Progenitor cell of endocrine pancreas (in vitro differentiated cells): Measurements from ENCODE around the gene KLHDC8A. TPM values are rescaled to one million over a fixed set of nuclear protein-coding genes. Genes with fewer than 3 reads are reported as not detected.

Experiments used
- DNase-seq: peaks from one replicate; pipeline ENCODE4 v3.0.0; 2021; ENCODE audit warnings: low spot score; ENCODE audit not compliant: unreplicated experiment
- H3K27ac Mint-ChIP-seq: 2 replicates; pipeline ENCODE4 v1.8.0; 2021; ENCODE audit warnings: mild to moderate bottlenecking, moderate library complexity, mixed read lengths
- H3K27me3 Mint-ChIP-seq: 2 replicates; pipeline ENCODE4 v1.8.0; 2021; ENCODE audit warnings: mixed read lengths
- H3K36me3 Mint-ChIP-seq: 2 replicates; pipeline ENCODE4 v1.8.0; 2022; ENCODE audit warnings: mixed read lengths; ENCODE audit not compliant: insufficient read depth
- H3K4me1 Mint-ChIP-seq: 2 replicates; pipeline ENCODE4 v1.8.0; 2021; ENCODE audit warnings: low read depth, mixed read lengths
- H3K4me3 Mint-ChIP-seq: 2 replicates; pipeline ENCODE4 v1.8.0; 2021; ENCODE audit warnings: low read depth, mild to moderate bottlenecking, moderate library complexity, mixed read lengths
- H3K9me3 Mint-ChIP-seq: 2 replicates; pipeline ENCODE4 v1.8.0; 2021; ENCODE audit warnings: low read depth, mixed read lengths
- total RNA-seq: library from RNA; stranded (reverse); gene quantifications from 2 replicates; pipeline ENCODE4 v1.2.1, GENCODE V29; 2021
- TF ChIP-seq, protein P1 (sequence below): fragments of 200-600 bp; sonication (generic); IDR thresholded peaks from one replicate; pipeline ENCODE4 v1.5.0; 2021; ENCODE audit warnings: antibody characterized with exemption, mild to moderate bottlenecking; ENCODE audit not compliant: unreplicated experiment

KLHDC8A gene
- total RNA-seq, 1 donor from 2014 or later: 0.36 TPM

GRCh38 chr1:205296154-205296553 lies 60.6 kb downstream of the KLHDC8A start:
- TF ChIP-seq, protein P1, sequence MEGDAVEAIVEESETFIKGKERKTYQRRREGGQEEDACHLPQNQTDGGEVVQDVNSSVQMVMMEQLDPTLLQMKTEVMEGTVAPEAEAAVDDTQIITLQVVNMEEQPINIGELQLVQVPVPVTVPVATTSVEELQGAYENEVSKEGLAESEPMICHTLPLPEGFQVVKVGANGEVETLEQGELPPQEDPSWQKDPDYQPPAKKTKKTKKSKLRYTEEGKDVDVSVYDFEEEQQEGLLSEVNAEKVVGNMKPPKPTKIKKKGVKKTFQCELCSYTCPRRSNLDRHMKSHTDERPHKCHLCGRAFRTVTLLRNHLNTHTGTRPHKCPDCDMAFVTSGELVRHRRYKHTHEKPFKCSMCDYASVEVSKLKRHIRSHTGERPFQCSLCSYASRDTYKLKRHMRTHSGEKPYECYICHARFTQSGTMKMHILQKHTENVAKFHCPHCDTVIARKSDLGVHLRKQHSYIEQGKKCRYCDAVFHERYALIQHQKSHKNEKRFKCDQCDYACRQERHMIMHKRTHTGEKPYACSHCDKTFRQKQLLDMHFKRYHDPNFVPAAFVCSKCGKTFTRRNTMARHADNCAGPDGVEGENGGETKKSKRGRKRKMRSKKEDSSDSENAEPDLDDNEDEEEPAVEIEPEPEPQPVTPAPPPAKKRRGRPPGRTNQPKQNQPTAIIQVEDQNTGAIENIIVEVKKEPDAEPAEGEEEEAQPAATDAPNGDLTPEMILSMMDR: no peak
- H3K4me1 Mint-ChIP-seq: peaks cover 33% of the 10 kb centered on the region
- DNase-seq: no peak
- H3K9me3 Mint-ChIP-seq: no peaks in the 10 kb centered on the region
- no peak overlapping the region for H3K4me3 Mint-ChIP-seq
- no peaks in the 10 kb centered on the region for H3K36me3 Mint-ChIP-seq
- no peak overlapping the region for H3K27ac Mint-ChIP-seq
- no peaks in the 10 kb centered on the region for H3K27me3 Mint-ChIP-seq

- Mint-ChIP-seq H3K9me3 (no peaks in the 10 kb centered on the region), H3K27ac (no peak overlapping the region), H3K36me3 (no peaks in the 10 kb centered on the region), H3K4me1 (peaks cover 24% of the 10 kb centered on the region), H3K4me3 (peak overlapping the region; percentile 12), H3K27me3 (no peaks in the 10 kb centered on the region)
- no peak for DNase-seq
- TF ChIP-seq, protein P1: no peak
These were observed 61.8 kb downstream of the KLHDC8A start for GRCh38 chr1:205294934-205295333.

GRCh38 chr1:205294175-205294917 lies 62.4 kb downstream of the KLHDC8A start:
- no peak for DNase-seq
- Mint-ChIP-seq H3K27me3 (no peaks in the 10 kb centered on the region), H3K27ac (peak overlapping the region; percentile 29), H3K36me3 (no peaks in the 10 kb centered on the region), H3K4me3 (peak overlapping the region; percentile 12), H3K4me1 (peaks cover 24% of the 10 kb centered on the region), H3K9me3 (no peaks in the 10 kb centered on the region)
- TF ChIP-seq, protein P1: no peak

DNA sequence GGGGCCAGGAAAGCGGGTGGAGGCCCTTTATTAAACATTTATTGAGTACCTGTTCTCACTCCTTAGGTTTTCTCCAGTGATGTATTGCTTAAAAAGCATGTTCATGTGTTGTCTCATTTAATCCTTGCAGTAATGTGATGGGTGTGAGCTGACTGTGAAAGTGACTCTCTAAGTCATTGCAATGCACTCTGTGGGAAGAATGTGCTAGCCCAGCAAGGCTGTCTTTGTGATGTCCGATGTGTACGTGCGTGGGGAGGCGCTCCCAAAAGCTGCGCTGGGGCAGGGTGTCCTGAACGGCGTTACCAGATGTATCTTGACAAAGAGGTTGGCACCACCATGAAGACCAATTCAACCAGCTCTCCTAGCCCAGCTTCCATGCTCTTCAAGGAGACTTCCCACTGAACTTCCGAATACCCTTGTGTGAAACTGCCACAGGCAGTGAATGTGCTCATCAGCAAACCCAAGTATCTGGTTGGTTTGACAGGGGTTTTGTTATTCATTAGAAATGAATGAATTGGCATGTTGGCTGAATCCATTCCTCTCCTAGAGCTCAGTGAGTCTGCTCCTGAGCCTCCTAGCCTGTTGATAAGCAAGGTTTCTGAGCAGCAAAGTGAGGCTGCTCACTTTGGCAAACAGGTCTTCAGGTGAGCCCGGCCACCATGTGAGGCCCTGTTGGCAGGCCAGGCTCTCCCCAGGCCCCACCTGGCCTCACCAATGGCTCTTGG lies 63.2 kb downstream of the KLHDC8A start:
- Mint-ChIP-seq H3K36me3 (no peaks in the 10 kb centered on the region), H3K27ac (peak overlapping the region; percentile 29)
- DNase-seq: no peak

DNA sequence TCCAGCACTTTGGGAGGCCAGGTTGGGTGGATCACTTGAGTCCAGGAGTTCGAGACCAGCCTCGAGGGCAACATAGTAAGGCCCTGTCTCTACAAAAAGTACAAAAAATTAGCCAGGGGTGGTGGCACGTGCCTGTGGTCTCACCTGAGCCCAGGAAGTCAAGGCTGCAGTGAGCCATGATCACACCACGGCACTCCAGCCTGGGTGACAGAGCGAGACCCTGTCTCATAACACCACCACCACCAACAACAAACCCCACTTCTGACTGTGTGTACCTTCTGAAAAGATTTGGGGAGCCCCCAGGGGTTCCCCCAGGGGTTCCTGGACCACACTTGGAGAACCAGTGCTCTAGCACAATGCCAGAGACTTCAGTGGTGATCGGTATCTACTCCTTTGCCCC lies 65.1 kb downstream of the KLHDC8A start:
- H3K4me1 Mint-ChIP-seq: peaks cover 17% of the 10 kb centered on the region
- no peak overlapping the region for H3K4me3 Mint-ChIP-seq

More for the DNA sequence above, 63.2 kb downstream of the KLHDC8A start:
- Mint-ChIP-seq H3K4me3 (no peak overlapping the region), H3K9me3 (no peaks in the 10 kb centered on the region), H3K27me3 (no peaks in the 10 kb centered on the region), H3K4me1 (peaks cover 23% of the 10 kb centered on the region)
- TF ChIP-seq, protein P1: no peak

More for the DNA sequence above, 65.1 kb downstream of the KLHDC8A start:
- peaks cover 7% of the 10 kb centered on the region for H3K27me3 Mint-ChIP-seq
- no peaks in the 10 kb centered on the region for H3K9me3 Mint-ChIP-seq
- no peak overlapping the region for H3K27ac Mint-ChIP-seq
- TF ChIP-seq, protein P1: no peak
- no peaks in the 10 kb centered on the region for H3K36me3 Mint-ChIP-seq
- no peak for DNase-seq
